Measurements from ENCODE around the gene TEFM. TPM values are rescaled to one million over a fixed set of nuclear protein-coding genes. Genes with fewer than 3 reads are reported as not detected.

Gene TEFM
- total and polyA plus RNA-seq, 2 donors (not counting 1 experiment from before 2014, with no cell fraction given): 10.9 to 11.1 TPM

- Histone ChIP-seq H3K27ac (ENCODE audit: insufficient read depth, low read length) (no peak overlapping the region), H3K4me1 (ENCODE audit: control insufficient read depth, extremely low read depth, insufficient read depth, low read length) (no peaks in the 10 kb centered on the region), H4K20me1 (ENCODE audit: control insufficient read depth, extremely low read depth, insufficient read depth, low read length) (no peaks in the 10 kb centered on the region), H3K4me3 (replicated peaks in 1 of 4; ENCODE audit: control extremely low read depth in 1 of 4, insufficient read depth in 1 of 4, low read depth in 3 of 4, low read length in 4 of 4) (no peak overlapping the region), H3K79me2 (ENCODE audit: control insufficient read depth, insufficient read depth, low read length) (no peaks in the 10 kb centered on the region), H2AFZ (ENCODE audit: low read length) (no peak overlapping the region), H3K27me3 (ENCODE audit: control insufficient read depth, insufficient read depth, low read length) (peaks cover 2% of the 10 kb centered on the region), H3K9ac (ENCODE audit: insufficient read depth, low read length) (no peak overlapping the region), H3K4me2 (ENCODE audit: extremely low read depth, insufficient read depth, low read length) (no peak overlapping the region), H3K9me3 (ENCODE audit: control insufficient read depth, insufficient read depth, low read depth, low read length) (no peaks in the 10 kb centered on the region), H3K36me3 (ENCODE audit: control insufficient read depth, insufficient read depth, low read length) (no peaks in the 10 kb centered on the region)
- TF ChIP-seq CTCF (conservative IDR thresholded peaks at IDR 0.05 in 1 of 2, IDR thresholded peaks at IDR 0.05 in 1 of 2; ENCODE audit: low read depth in 1 of 2, low read length in 2 of 2) (no peak), EZH2 (IDR thresholded peaks at IDR 0.05; ENCODE audit: low read length, missing control alignments) (no peak)
- DNase-seq (ENCODE audit: low read depth in 2 of 2): no peak
These were observed 22.5 kb upstream of the TEFM start for GRCh38 chr17:30928584-30928983.

- TF ChIP-seq CTCF (conservative IDR thresholded peaks at IDR 0.05 in 1 of 2, IDR thresholded peaks at IDR 0.05 in 1 of 2; ENCODE audit: low read depth in 1 of 2, low read length in 2 of 2): no peak
- TF ChIP-seq EZH2 (IDR thresholded peaks at IDR 0.05; ENCODE audit: low read length, missing control alignments): no peak
- no peaks in the 10 kb centered on the region for H3K9me3 ChIP-seq (ENCODE audit: control insufficient read depth, insufficient read depth, low read depth, low read length)
- H3K36me3 ChIP-seq (ENCODE audit: control insufficient read depth, insufficient read depth, low read length): no peaks in the 10 kb centered on the region
- no peak overlapping the region for H3K4me2 ChIP-seq (ENCODE audit: extremely low read depth, insufficient read depth, low read length)
- no peak overlapping the region for H3K9ac ChIP-seq (ENCODE audit: insufficient read depth, low read length)
- no peak for DNase-seq (ENCODE audit: low read depth in 2 of 2)
- no peaks in the 10 kb centered on the region for H3K79me2 ChIP-seq (ENCODE audit: control insufficient read depth, insufficient read depth, low read length)
- H3K4me1 ChIP-seq (ENCODE audit: control insufficient read depth, extremely low read depth, insufficient read depth, low read length): no peaks in the 10 kb centered on the region
- H2AFZ ChIP-seq (ENCODE audit: low read length): no peak overlapping the region
- no peaks in the 10 kb centered on the region for H4K20me1 ChIP-seq (ENCODE audit: control insufficient read depth, extremely low read depth, insufficient read depth, low read length)
- no peak overlapping the region for H3K4me3 ChIP-seq (replicated peaks in 1 of 4; ENCODE audit: control extremely low read depth in 1 of 4, insufficient read depth in 1 of 4, low read depth in 3 of 4, low read length in 4 of 4)
- peaks cover 2% of the 10 kb centered on the region for H3K27me3 ChIP-seq (ENCODE audit: control insufficient read depth, insufficient read depth, low read length)
- H3K27ac ChIP-seq (ENCODE audit: insufficient read depth, low read length): no peak overlapping the region
These were observed 21.7 kb upstream of the TEFM start for GRCh38 chr17:30927756-30928155.

GRCh38 chr17:30926516-30926915 lies 20.5 kb upstream of the TEFM start:
- no peaks in the 10 kb centered on the region for H3K36me3 ChIP-seq (ENCODE audit: control insufficient read depth, insufficient read depth, low read length)
- no peak overlapping the region for H2AFZ ChIP-seq (ENCODE audit: low read length)
- no peak overlapping the region for H3K4me3 ChIP-seq (replicated peaks in 1 of 4; ENCODE audit: control extremely low read depth in 1 of 4, insufficient read depth in 1 of 4, low read depth in 3 of 4, low read length in 4 of 4)
- H3K79me2 ChIP-seq (ENCODE audit: control insufficient read depth, insufficient read depth, low read length): no peaks in the 10 kb centered on the region
- no peak overlapping the region for H3K4me2 ChIP-seq (ENCODE audit: extremely low read depth, insufficient read depth, low read length)
- H4K20me1 ChIP-seq (ENCODE audit: control insufficient read depth, extremely low read depth, insufficient read depth, low read length): no peaks in the 10 kb centered on the region
- TF ChIP-seq CTCF (conservative IDR thresholded peaks at IDR 0.05 in 1 of 2, IDR thresholded peaks at IDR 0.05 in 1 of 2; ENCODE audit: low read depth in 1 of 2, low read length in 2 of 2) (no peak), EZH2 (IDR thresholded peaks at IDR 0.05; ENCODE audit: low read length, missing control alignments) (no peak)
- no peak for DNase-seq (ENCODE audit: low read depth in 2 of 2)
- no peak overlapping the region for H3K27ac ChIP-seq (ENCODE audit: insufficient read depth, low read length)
- H3K27me3 ChIP-seq (ENCODE audit: control insufficient read depth, insufficient read depth, low read length): peaks cover 2% of the 10 kb centered on the region
- no peaks in the 10 kb centered on the region for H3K9me3 ChIP-seq (ENCODE audit: control insufficient read depth, insufficient read depth, low read depth, low read length)
- H3K9ac ChIP-seq (ENCODE audit: insufficient read depth, low read length): no peak overlapping the region
- H3K4me1 ChIP-seq (ENCODE audit: control insufficient read depth, extremely low read depth, insufficient read depth, low read length): peaks cover 2% of the 10 kb centered on the region
